ENCODE data around the gene GPR68. TPM values are rescaled to one million over a fixed set of nuclear protein-coding genes. Genes with fewer than 3 reads are reported as not detected.

The GPR68 gene
- total RNA-seq, 1 donor from 2014 or later: 0.58 TPM

- TF ChIP-seq CTCF (conservative IDR thresholded peaks at IDR 0.05): no peak
- Mint-ChIP-seq H3K4me3 (no peak overlapping the region), H3K4me1 (ENCODE audit: unreplicated experiment) (no peaks in the 10 kb centered on the region), H3K9me3 (no peaks in the 10 kb centered on the region), H3K27ac (no peak overlapping the region), H3K36me3 (peaks cover 11% of the 10 kb centered on the region), H3K27me3 (no peaks in the 10 kb centered on the region)
- no peak for DNase-seq (ENCODE audit: extremely low spot score, unreplicated experiment)
Measured at GRCh38 chr14:91232052-91232451, 12.5 kb downstream of the GPR68 start.

DNA sequence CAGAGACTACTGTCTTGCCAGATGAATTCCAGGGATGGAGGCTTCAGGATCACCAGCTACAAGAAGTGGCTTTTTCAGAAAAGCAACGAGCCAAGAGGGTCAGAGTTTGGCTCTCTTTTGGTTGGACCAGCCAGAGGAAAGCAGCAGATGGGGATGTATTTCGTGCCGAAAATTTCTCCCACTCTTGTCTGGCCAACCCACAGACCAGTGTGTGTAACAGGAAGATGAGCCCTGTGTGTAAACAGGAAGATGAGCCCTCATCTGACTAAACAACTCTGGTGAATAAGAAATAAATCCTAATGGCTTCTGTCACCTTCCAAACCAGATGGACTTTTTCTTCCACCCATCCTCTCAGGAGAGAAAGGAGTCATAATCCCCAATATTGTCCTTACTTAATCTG lies 13.1 kb downstream of the GPR68 start:
- no peak overlapping the region for H3K4me3 Mint-ChIP-seq
- H3K36me3 Mint-ChIP-seq: peaks cover 15% of the 10 kb centered on the region
- no peaks in the 10 kb centered on the region for H3K27me3 Mint-ChIP-seq
- H3K9me3 Mint-ChIP-seq: no peaks in the 10 kb centered on the region
- no peaks in the 10 kb centered on the region for H3K4me1 Mint-ChIP-seq (ENCODE audit: unreplicated experiment)
- DNase-seq (ENCODE audit: extremely low spot score, unreplicated experiment): no peak
- H3K27ac Mint-ChIP-seq: no peak overlapping the region
- no peak for TF ChIP-seq CTCF (conservative IDR thresholded peaks at IDR 0.05)

- no peak overlapping the region for H3K27ac Mint-ChIP-seq
- H3K27me3 Mint-ChIP-seq: no peaks in the 10 kb centered on the region
- no peak for TF ChIP-seq CTCF (conservative IDR thresholded peaks at IDR 0.05)
- H3K9me3 Mint-ChIP-seq: no peaks in the 10 kb centered on the region
- no peak overlapping the region for H3K4me3 Mint-ChIP-seq
- DNase-seq (ENCODE audit: extremely low spot score, unreplicated experiment): no peak
- H3K4me1 Mint-ChIP-seq (ENCODE audit: unreplicated experiment): no peaks in the 10 kb centered on the region
- peaks cover 17% of the 10 kb centered on the region for H3K36me3 Mint-ChIP-seq
Measured at GRCh38 chr14:91230397-91231035, 14.0 kb downstream of the GPR68 start.

DNA sequence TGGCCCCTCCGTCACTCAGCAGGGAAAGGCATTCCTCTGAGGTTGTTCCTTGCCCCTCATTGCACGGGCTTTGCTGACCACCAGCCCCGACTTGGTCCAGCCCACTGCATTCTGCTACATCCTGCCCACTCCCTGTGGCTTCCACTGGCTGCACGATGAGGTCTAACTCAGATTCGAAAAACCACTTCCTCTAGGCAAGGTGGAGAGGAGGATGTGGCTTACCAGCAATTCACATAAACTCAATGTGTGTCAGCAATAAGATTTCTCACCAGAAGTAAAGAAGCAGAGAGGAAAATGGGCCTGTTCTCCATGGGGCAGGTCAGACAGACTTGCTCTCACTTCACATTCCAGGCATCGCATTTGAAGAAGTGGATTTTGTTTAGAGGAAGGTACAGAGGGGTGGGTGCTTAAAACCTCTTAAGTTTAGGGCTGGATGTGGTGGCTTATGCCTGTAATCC lies 14.7 kb downstream of the GPR68 start:
- Mint-ChIP-seq H3K9me3 (no peaks in the 10 kb centered on the region), H3K4me3 (no peak overlapping the region), H3K27me3 (no peaks in the 10 kb centered on the region), H3K4me1 (ENCODE audit: unreplicated experiment) (no peaks in the 10 kb centered on the region), H3K27ac (no peak overlapping the region), H3K36me3 (peaks cover 17% of the 10 kb centered on the region)
- no peak for DNase-seq (ENCODE audit: extremely low spot score, unreplicated experiment)
- no peak for TF ChIP-seq CTCF (conservative IDR thresholded peaks at IDR 0.05)

GRCh38 chr14:91229005-91229382 lies 15.5 kb downstream of the GPR68 start:
- no peaks in the 10 kb centered on the region for H3K27me3 Mint-ChIP-seq
- H3K27ac Mint-ChIP-seq: no peak overlapping the region
- H3K9me3 Mint-ChIP-seq: no peaks in the 10 kb centered on the region
- DNase-seq (ENCODE audit: extremely low spot score, unreplicated experiment): no peak
- H3K4me3 Mint-ChIP-seq: no peak overlapping the region
- no peak for TF ChIP-seq CTCF (conservative IDR thresholded peaks at IDR 0.05)
- peaks cover 17% of the 10 kb centered on the region for H3K36me3 Mint-ChIP-seq
- no peaks in the 10 kb centered on the region for H3K4me1 Mint-ChIP-seq (ENCODE audit: unreplicated experiment)

Data from type B pancreatic cell (in vitro differentiated cells).